H1 (cell line): ENCODE data around the gene ZBTB38. TPM values are rescaled to one million over a fixed set of nuclear protein-coding genes. Genes with fewer than 3 reads are reported as not detected.

ENCODE experiments used
- RFX5 ChIP-seq: IDR thresholded peaks from 2 replicates; pipeline ENCODE4 v1.6.1; 2011; ENCODE audit warnings: low read depth, low read length, improper control_type of control experiment, borderline replicate concordance
- polyA plus RNA-seq, 7 experiments: library from polyadenylated mRNA; depleted of rRNA in 3 of 7; stranded (reverse) in 5 of 7; unstranded in 2 of 7; fragments of >200 nt in 5 of 7; fragments of 200-250 nt in 2 of 7; gene quantifications; 1 replicate in 5 of 7; 2 replicates in 1 of 7; 4 replicates in 1 of 7; pipeline versions ENCODE4 v1.2.1 to v1.2.3, GENCODE V29; 2011 to 2013; ENCODE audit warnings: missing spikeins in 2 of 7, mixed read lengths in 2 of 7
- total RNA-seq: library from RNA; stranded (reverse); fragmentation: NEBNext Ultra II Directional; extraction: Animal tissue kit (Norgen Biotek cat#: 25700); gene quantifications from 2 replicates; pipeline ENCODE4 v1.2.1, GENCODE V29; 2021
- TF ChIP-seq, protein P1 (sequence below): IDR thresholded peaks from 2 replicates; pipeline ENCODE4 v1.6.1; 2012; ENCODE audit warnings: inconsistent platforms

Gene ZBTB38
- total and polyA plus RNA-seq, 2 of the 8 experiments (the other 6 are each of a cell fraction or from before 2014, with no cell fraction given) = 4.4 to 10.5 TPM

GRCh38 chr3:141328286-141329166 is 39.8 kb upstream of the ZBTB38 start (continued):
- TF ChIP-seq, protein P1, sequence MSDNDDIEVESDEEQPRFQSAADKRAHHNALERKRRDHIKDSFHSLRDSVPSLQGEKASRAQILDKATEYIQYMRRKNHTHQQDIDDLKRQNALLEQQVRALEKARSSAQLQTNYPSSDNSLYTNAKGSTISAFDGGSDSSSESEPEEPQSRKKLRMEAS = no peak
- no peak for TF ChIP-seq RFX5
- TF ChIP-seq, all 59 proteins: peak for 0
